ENCODE results near the gene RERE.

RERE gene

DNA sequence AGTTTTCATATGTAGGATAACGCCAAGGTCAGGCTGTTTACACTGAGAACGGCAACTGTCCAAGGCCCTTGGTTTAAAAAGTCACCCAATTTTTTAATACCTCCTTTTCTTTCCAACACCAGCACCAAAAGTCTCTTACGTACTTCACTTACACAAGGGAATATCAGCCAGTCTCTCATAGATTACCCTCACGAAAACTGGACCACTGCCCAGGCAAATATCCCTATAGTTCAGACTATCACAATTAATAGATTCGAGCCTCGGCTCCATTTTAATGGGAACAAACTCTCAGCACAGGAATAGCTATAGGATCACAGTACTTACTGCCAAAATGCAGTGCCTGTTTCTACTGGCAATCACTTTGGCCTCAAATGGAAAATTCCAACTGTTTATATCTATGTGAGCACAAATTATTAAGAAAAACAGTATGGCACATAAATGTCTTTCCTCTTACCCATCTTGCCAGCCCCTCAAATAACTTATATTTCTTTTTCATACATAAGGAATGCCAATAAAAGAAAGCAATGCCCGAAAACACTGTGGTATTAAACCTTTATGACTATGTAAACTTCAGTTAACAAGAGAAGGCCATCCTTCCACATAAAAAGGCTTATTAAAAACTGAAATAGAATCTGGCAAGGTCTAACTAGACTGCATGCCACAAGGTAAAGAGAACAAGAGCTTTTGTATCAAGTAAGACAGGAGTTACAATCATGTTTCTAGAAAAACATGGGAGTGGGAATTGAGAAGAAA, 401.7 kb downstream of the RERE start:
- DNase-seq, result no peak

DNA sequence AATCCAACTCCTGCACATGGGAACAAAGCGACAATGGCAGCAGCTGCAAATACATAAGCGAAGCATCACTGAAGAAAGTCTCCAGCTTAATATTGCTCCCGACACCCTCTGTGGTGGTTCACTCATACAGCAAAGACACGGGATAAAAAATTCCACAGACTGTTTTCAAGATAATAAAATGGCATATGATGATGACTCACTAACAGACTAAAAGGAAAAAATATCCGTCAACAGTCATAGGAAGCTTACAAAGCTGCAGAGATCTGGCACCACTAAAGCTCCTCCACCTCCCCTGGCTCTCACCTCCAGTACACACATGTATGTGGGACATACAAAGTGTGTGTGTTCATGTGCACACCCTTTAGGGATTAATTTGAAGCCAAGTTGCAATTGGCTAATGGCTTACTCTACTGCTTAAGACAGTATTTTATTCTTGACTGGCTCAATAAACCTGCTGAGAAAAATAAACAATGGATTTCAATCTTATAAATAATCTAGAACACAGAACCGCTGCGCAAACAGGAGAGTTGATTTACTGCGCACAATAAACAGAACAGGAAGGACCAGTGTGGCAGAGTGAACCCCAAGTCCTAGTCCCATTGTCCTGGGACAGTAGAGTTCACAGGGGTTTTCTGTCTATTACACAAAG, 405.1 kb downstream of the RERE start:
- no peak for DNase-seq

DNA sequence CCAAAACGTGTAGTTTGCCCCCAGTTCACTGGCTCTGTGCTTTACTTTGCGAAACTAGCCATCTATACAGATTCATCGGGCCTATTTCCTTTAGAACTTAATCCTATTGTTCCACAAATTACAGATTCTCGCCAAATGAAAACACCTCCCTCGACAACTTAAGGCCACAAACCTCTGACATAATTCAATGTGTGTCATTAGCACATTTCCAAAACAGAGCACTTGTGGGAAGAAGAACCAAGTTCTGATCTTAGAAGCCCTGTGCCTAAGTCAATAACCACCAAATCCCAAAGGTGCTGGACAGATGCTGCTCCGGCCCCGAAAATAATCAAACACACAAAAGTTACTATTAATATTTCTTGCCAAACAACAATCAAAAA, 405.6 kb downstream of the RERE start:
- no peak for DNase-seq

DNA sequence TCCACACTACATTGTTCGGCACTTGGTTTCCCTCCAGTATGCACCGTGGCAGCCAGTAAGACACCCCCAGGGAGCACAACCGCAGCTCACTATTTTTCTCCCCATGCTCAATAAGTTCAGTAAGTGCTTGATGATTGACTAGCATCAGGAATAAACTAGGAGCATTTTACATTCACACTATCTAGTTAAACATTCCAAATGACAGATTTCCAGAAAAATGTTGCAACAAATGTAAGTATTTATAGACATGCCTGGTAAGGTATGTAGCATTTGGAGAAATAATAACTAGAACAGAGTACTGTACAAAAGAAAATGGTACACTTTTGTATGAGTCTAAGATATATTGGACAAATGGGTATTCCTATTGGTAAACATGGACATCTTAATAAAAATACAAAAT, 406.6 kb downstream of the RERE start:
- no peak for DNase-seq

DNA sequence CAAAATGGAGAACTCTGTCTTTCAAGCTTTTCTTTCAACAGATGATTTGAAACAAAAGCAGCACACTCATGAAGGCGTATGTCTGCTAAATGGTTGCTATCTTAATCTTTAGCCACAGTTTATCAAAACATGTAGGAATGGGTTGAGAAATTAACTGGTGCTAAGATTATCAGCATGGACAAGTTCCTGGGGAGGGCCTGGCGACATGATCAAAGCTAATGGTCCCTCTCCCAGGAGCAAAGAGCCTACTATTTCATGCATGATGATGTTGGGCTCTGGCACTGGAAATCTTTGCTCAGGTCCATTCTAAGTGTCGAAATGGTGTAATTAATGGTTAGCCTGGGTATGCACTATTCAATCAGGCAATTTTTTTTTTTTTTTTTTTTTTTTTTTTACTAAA, 407.8 kb downstream of the RERE start:
- DNase-seq, result no peak

DNA sequence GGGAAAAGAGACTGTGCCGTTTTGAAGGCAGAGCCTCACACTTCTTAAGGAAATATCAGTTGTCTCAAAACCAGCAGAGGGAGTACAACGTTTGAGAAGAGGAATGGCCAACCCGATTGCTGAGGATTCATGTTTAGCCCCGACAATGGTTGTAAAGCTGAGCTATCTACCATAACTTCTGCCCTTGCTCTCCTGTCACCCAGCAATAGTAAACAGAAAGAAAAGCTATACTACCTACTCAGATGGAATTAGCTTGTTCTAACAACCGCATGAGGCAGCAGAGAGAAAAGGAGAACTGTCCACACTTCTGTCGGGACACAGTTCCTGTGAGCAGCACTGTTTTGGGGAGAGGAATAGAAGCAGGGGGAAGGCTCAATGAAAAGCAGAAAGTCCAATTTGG, 408.3 kb downstream of the RERE start:
- peak; percentile 55 for DNase-seq

DNA sequence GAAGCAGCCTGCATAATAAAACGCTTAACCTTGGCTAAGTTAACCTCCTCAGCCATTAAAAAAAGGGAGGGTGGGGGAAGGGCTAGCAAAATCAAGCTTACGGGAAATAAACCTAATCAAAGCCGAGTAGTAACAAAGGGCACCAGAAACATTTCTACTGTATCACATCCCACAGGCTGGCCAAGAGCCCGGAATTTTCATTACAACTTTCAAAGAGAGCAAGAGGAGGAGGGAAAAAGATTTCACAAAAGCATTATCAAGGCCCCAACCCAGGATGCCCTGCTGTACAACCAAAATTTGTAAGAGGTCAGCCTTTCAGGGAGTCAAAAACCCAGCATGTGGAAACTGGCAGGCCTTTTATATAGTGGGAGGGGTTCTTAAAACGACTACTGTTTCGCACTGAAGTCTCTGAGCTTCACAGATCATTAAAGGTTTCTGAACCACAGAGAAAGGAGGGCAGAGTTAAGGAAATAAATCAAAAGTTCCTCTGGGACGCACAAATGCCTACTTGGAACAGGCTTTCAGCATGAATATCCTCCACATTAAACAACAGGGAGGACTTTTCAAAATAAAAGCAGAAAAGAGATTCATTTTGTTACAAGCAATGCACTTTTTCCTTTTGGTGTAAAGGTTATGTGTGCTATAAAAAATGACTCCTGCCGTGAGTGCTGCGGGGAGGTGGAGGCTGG, 409.1 kb downstream of the RERE start:
- DNase-seq, result no peak

DNA sequence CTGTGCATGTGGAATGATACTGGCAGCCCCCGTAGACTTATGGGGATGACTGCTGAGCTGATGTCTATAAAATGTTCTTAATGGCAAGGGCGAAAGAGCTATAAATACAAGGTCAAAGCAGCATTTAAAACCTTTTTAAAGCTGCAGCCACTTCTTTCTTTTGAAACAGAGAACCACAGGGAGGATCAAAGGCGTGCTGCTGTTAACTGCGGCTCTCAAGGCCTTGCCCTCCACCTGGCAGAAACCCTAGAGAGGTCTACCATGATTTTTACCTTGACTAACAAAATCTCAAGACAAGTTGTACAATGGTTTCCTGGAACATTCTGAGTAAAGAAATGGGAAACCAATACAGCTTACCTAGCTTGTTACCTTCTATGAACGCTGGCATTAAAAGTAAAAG, 409.8 kb downstream of the RERE start:
- DNase-seq, result no peak

DNA sequence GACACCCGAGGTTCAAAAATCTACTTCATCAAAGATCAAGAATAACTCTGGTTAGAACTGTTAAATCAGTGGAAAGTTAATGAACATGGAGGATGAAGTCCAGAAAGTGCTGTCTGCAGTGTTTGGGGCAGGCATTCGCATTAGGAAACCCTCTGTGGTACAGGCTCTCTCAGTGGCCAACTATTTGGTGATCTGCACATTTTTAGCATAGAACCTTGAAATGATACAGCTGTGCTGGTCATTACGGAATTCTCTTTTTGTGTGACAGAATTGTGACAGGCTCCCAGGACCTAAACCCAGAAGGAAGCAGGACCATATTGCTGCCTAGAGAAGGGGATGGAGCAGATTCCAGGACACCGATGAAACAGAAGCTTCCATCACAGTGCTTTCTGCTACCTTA, 410.5 kb downstream of the RERE start:
- DNase-seq, result no peak

DNA sequence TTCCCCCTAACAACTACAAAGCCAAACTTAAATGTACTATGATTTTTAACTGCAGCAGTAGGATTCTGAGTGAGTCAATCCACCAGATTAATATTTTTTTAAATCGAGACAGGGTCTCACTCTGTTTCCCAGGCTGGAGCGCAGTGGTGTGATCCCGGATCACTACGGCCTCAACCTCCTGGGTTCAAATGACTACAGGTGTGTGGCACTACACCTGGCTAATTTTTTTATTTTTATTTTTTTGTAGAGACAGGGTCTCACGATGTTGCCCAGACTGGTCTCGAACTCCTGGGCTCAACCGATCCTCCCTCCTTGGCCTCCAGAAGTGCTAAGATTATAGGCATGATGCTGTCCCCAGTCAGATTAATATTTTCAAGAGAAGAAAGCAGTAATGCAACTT, 411.4 kb downstream of the RERE start:
- DNase-seq, result no peak

DNA sequence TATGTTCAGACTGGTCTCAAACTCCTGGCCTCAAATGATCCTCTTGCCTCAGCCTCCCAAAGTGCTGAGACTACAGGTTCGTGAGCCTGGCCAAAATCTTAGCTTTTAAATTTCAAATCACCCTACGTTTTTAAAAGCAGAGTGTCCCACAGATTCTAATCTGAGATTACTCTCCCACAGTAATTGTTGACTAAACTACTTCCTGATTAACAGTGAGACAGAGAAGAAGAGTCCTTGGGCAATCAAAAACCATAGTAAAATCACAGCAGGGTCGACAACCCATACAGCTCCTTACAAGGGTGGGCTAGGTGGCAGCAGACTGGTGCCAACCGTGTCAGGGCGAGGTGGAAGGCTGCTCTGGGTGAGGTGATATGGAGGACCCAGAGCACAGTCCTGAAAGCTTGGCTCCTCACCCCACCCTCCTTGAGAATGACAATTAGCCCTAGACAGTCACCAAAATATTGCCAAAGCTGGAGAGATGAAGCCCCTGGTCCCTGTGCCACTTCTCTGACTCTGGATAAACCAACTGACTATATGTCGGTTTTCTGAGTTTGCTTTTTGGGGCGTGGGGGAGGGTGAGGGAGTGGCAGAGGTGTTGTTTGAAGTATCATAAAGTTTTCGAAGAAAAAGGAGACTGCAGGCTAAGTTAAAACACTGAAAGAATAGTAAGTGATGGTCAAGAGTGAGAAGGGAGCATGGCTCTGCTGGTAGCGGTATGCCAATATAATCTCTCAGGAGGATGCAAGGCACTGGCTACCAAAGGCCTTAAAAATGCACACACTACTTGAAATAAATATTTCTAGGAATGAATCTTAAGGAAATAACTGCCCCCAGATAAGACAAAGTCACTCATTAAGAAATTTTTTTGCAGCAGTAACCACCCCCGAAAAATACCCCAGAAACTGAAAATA, 412.7 kb downstream of the RERE start:
- DNase-seq, result no peak

DNA sequence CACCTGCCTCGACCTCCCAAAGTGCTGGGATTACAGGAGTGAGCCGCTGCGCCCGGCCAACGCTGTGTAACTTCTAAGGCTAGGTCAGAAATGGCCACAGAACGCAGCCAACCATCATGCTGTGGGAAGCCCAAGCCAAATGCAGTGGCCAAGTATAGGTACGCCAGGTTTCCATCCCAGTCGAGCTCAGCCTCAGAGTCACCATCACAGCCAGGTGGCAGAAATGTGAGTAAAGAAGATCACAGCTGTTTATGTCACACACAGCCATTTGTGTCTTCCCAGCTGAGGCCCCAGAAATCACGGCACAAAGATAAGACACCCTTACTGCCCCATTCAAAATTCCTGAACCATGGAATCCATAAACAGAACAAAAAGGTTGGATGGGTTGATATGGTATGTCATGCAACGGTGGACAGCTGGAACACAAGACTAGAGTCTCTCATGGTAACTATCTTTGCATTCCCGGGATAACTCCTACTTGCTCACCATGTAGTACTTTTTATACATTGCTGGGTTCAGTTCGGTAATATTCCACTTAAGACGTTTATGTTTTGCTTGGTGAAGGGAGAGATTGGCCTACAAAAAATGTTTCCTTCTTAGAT, 415.2 kb downstream of the RERE start:
- DNase-seq, result no peak

DNA sequence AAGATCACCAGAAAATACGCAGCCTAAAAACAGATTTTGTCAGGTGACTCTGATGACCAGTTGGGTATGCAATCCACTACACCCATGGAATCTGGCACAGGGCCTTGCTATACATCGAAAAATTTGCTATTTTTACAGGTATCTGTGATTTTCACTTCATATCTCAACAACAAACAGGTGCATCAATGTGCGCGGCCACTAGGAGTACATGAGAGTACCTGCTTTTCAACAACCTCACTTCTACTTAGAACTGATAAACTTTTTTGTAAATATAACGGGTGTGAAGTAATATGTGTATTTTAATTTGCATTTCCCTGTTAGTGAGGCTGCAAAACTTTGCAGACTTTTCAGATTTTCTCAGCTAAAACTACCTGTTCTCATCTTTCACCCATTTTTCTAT, 418.8 kb downstream of the RERE start:
- DNase-seq, result no peak

DNA sequence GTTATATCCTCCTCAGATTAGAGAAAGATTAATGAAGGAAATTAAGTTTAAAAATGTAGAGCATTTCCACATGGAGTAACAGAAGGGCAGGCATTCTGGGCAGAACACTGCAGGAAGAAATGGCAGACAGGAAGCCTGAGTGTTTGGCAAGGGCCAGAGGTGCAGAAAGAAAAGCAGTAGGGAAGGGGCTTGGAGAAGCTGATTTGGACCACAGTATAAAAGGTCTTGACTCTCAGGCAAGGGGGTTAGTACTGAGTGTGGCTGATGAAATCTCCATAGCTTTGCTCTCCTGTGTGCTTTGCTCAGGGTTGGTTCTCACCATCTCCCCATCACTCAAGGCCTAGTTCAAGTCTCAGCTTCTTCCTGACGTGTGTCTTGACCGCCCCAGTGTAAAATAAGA, 419.4 kb downstream of the RERE start:
- DNase-seq, result no peak

DNA sequence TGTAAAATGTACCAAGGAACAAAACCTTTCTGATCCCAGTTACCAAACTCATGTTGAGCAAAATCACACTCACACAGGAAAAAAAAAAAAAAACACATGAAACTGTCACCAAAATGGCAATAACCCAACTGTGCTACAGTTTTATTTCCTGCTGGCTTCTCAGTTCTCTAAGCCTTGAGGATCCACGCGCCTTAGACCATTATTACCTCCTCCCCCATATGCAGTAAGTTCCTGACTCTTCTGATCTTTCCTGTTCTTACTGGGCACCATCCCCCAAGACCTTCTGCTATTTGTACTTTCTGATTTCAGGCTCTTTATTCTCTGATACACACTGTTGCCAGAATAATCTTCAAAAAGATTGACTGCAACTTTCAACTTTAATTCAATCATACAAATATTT, 419.9 kb downstream of the RERE start:
- peak; percentile 59 for DNase-seq

DNA sequence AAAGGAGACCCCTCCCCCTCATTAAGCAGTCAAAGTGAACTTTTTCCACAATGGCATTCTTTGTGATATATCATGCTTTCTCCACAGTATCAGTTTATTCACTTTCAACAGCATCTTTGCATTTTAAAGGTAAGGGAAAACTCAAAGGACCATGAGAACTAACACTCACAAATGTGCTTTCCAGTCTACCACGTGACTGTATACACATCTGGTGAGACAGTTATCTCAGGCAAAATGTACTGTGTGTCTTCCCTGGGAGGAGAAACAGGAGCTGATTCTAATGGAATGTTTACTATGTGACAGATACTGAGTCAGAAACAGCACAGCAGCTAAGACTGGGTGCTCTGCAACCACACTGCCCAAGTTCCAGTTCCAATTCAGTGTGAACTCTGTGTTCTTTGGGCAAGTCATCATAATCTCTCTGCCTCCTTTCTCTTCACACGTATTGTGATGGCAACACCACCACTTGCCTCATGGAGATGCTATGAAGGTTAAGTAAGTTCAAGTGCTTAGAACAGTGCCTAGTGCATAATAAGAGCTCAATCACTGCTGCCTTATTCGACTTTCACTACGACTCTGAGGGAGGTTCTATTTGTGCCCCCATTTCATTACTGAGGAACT, 420.5 kb downstream of the RERE start:
- peak; percentile 72 for DNase-seq

DNA sequence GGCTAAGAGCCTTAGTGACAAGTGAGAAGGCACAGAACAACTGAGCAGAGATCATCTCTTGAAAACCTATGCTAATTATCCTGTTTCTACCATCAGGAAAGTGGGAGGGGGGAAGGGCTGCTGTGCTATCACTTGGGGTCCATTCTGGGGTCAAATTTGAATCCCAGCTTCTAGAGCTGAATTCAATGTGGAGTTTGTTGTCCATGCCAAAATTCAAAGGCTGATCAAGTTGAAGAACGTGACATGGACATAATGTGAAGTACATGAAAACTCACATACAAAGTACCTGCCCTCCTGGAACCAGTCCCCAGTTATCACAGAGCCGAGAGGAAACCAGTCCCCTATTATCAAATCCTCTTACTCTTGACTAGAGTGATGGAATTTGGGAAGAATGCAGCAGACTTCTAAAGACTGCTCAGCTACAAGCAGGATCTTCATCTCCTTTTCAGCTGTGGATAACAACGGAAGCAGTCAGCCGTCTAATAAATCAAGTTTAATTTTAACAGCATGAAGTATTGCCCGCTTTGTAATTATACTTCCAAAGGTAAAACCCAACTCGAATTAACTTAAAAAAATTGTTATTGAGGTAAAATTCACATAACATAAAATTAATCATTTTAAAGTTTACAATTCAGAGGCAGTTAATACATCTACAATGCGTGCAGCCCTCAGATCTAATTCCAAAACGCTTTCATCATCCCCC, 421.2 kb downstream of the RERE start:
- DNase-seq, result no peak

DNA sequence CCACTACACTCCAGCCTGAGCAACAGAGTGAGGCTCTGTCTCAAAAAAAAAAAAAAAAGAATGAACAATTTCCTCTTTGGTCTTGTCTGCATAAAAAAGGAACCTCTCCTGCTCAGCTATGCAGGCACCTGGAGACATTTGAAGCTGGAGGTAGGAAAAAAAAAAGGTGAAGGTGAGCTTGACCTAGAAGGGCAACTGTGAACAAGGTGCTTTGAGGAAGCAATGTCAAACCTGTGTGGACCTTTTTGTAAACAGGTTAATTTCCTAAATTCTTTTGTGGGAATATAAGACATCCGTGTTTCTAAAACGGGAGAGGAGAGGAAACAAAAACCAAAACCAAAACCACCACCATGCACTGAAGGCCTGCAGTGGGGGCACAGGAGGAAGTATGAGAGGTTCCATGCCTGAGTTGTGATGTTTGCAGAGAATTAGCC, 422.0 kb downstream of the RERE start:
- peak; percentile 74 for DNase-seq

DNA sequence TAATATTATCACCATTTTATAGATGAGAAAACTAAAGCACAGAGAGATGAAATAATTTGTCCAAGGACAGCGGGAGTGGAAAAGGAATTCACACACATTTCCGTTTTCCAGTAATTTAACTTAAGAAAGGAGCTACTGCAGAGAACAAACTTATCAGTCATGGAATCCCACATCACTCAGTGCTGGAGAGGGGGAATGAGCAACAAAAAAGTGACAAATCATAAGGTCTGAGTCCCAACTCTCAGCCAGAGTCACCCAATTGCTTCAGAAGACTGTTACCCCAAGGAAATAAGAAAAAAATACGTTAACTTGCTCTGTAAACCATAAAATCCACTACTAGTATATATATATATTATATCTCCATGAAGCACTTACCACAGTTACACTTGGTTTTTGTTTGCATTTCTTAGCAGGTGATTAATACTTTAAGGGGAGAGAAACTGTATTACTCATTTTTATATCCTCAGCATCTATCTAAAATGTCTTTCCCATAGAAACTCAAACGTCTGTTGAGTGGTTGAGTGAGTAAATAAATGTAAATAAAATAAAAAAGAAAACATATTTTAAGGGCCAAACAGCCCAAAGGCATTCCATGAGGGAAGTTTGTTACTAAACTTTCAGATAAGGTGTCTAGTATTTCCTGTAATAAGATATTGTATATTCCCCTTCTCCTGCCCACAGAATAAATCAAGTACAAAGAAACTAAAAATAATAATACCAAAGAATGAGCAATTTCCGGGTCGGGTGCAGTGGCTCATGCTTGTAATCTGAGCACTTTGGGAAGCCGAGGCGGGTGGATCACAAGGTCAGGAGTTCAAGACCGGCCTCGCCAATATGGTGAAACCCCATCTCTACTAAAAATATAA, 422.8 kb downstream of the RERE start:
- DNase-seq, result peak; percentile 49

DNA sequence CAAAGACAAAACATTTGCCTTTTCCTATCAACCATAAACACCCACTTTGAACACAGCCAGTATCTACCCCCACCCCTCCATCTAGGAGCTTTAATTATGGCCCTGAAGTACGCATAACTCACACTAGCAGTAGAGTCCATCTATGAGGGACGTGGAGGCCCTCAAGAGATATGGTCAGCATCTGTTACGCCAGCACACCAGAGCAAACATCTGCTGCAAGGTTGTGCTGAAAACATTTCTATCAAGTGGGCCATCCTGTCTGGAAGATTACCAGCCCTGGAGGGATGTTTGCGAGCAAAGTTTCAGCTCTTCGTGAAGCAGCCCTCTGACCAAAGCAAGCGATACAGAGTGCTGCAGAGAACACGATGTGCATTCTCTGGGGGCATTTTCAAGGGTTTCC, 424.9 kb downstream of the RERE start:
- no peak for DNase-seq

DNA sequence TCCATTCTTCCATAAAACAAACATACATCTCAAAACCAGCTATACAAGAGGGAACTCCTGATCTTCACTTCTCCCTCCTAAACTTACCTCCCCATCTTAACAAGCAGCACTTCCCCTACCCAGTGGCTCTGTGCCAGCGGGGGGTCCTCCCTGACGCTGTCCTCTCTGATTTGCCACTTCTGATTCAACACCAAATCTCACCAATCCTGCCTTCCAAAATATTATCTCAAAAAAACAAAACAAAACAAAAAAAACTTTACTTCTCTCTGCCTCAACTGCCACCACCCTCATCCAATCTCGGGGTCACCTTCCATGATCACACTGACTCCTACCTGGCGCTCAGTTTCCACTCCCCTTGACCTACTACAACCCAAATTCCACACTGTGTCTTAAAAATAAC, 426.7 kb downstream of the RERE start:
- no peak for DNase-seq
